ENCODE data around the gene B3GAT2. TPM values are rescaled to one million over a fixed set of nuclear protein-coding genes. Genes with fewer than 3 reads are reported as not detected.

The B3GAT2 gene
- total RNA-seq, 1 donor from 2014 or later: 0.08 TPM

DNA sequence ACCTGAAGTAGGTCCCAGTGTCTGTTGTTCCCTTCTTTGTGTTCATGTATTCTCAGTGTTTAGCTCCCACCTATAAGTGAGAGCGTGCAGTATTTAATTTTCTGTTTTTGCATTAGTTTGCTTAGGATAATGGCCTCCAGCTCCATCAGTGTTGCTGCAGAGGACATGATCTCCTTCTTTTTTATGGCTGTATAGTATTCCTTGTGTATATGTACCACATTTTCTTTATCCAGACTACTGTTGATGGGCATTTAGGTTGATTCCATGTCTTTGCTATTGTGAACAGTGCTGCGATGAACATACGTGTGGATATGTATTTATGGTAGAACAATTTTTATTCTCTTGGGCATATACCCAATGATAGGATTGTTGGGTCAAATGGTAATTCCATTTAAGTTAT, 125.4 kb downstream of the B3GAT2 start:
- H3K4me1 Mint-ChIP-seq (ENCODE audit: unreplicated experiment): no peaks in the 10 kb centered on the region
- no peaks in the 10 kb centered on the region for H3K9me3 Mint-ChIP-seq (ENCODE audit: unreplicated experiment)
- no peak for DNase-seq (ENCODE audit: low spot score)
- H3K27ac Mint-ChIP-seq (ENCODE audit: unreplicated experiment): no peak overlapping the region
- no peaks in the 10 kb centered on the region for H3K36me3 Mint-ChIP-seq (ENCODE audit: low read depth, unreplicated experiment)
- no peak overlapping the region for H3K4me3 Mint-ChIP-seq (ENCODE audit: unreplicated experiment)
- no peaks in the 10 kb centered on the region for H3K27me3 Mint-ChIP-seq (ENCODE audit: unreplicated experiment)
- TF ChIP-seq, protein P1, sequence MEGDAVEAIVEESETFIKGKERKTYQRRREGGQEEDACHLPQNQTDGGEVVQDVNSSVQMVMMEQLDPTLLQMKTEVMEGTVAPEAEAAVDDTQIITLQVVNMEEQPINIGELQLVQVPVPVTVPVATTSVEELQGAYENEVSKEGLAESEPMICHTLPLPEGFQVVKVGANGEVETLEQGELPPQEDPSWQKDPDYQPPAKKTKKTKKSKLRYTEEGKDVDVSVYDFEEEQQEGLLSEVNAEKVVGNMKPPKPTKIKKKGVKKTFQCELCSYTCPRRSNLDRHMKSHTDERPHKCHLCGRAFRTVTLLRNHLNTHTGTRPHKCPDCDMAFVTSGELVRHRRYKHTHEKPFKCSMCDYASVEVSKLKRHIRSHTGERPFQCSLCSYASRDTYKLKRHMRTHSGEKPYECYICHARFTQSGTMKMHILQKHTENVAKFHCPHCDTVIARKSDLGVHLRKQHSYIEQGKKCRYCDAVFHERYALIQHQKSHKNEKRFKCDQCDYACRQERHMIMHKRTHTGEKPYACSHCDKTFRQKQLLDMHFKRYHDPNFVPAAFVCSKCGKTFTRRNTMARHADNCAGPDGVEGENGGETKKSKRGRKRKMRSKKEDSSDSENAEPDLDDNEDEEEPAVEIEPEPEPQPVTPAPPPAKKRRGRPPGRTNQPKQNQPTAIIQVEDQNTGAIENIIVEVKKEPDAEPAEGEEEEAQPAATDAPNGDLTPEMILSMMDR (IDR thresholded peaks at IDR 0.05; ENCODE audit: unreplicated experiment): no peak

DNA sequence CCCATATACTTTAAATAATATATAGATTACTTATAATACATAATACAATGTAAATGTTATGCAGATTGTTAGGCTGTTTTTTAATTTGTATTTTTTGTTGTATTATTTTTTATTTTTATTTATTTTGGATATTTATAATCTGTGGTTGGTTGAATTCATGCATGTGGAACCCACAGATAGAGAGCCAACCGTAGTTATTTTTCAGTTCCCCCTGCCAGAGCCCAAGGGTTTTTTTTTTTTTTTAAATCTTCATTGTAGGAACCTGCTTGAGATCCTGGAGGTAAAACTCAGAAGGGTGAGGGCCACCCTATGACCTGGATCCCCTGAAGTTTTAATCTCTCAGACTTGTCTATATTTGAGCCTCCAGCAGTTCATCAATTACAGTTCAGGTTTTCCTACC, 133.2 kb downstream of the B3GAT2 start:
- Mint-ChIP-seq H3K9me3 (ENCODE audit: unreplicated experiment) (no peaks in the 10 kb centered on the region), H3K27me3 (ENCODE audit: unreplicated experiment) (no peaks in the 10 kb centered on the region), H3K4me3 (ENCODE audit: unreplicated experiment) (no peak overlapping the region), H3K27ac (ENCODE audit: unreplicated experiment) (no peak overlapping the region), H3K36me3 (ENCODE audit: low read depth, unreplicated experiment) (peaks cover 5% of the 10 kb centered on the region), H3K4me1 (ENCODE audit: unreplicated experiment) (peaks cover under 1% of the 10 kb centered on the region)
- TF ChIP-seq, protein P1 (IDR thresholded peaks at IDR 0.05; ENCODE audit: unreplicated experiment): no peak
- no peak for DNase-seq (ENCODE audit: low spot score)

DNA sequence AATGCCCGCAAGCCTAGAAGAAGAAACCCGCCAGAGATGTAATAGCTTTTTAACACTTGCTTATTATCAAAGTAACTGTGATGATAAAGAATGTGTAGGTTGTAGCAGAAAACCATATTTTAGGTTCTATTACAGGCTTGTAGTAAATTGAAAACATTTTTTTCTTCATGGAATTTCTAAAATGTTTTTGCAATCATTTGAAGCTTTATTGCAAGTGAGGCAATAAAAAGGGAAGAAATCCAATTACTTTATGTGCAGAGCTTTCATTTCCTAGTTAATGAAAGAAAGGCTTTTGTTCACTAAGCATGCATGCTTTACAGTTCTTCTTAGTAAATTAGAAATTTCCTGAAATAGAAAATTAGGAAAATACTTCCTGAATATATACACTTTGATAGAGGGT, 135.1 kb downstream of the B3GAT2 start:
- Mint-ChIP-seq H3K4me1 (ENCODE audit: unreplicated experiment) (peaks cover 3% of the 10 kb centered on the region), H3K9me3 (ENCODE audit: unreplicated experiment) (no peaks in the 10 kb centered on the region), H3K27me3 (ENCODE audit: unreplicated experiment) (no peaks in the 10 kb centered on the region), H3K36me3 (ENCODE audit: low read depth, unreplicated experiment) (peaks cover 5% of the 10 kb centered on the region), H3K4me3 (ENCODE audit: unreplicated experiment) (no peak overlapping the region), H3K27ac (ENCODE audit: unreplicated experiment) (no peak overlapping the region)
- DNase-seq (ENCODE audit: low spot score): no peak
- TF ChIP-seq, protein P1 (IDR thresholded peaks at IDR 0.05; ENCODE audit: unreplicated experiment): no peak

DNA sequence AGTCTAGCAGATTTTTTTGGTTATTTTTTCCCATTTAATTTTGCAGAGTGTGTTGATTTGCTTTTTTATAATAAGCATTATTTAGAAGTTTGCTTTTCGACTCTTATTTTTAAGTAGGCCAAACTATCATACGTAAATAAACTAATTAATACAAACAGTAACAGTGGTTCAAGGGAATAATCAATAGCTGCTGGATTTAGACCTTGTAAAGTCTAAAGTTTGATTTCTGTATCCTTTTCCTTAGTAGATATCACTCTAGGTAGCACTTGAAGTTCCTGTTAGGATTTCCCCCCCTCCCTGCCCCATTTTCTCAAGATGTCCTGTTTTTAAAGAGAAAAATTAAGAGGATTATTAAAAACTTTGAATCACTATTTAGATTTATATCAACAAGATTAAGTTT, 136.1 kb downstream of the B3GAT2 start:
- no peak for DNase-seq (ENCODE audit: low spot score)
- TF ChIP-seq, protein P1 (IDR thresholded peaks at IDR 0.05; ENCODE audit: unreplicated experiment): no peak
- H3K9me3 Mint-ChIP-seq (ENCODE audit: unreplicated experiment): no peaks in the 10 kb centered on the region
- no peak overlapping the region for H3K27ac Mint-ChIP-seq (ENCODE audit: unreplicated experiment)
- H3K36me3 Mint-ChIP-seq (ENCODE audit: low read depth, unreplicated experiment): peaks cover 5% of the 10 kb centered on the region
- peaks cover 3% of the 10 kb centered on the region for H3K4me1 Mint-ChIP-seq (ENCODE audit: unreplicated experiment)
- no peaks in the 10 kb centered on the region for H3K27me3 Mint-ChIP-seq (ENCODE audit: unreplicated experiment)
- H3K4me3 Mint-ChIP-seq (ENCODE audit: unreplicated experiment): no peak overlapping the region

DNA sequence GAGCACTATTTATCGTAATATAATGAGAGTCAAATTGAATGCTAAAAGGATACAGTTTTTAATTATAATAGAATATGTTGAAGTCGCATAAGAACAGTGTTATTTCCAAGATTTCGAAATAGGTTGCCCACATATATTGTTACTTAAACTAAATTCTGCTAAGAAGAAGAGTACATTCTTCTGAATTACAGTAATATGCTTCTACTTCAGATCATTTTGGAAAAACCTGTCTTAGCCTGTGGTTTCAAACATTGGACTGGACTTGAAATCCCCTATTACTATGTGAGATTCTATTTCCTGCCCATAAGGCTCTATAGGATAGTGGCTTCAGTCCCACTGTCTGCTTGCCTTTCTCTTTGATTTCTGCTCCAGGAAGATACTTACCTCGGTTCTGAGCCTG, 137.2 kb downstream of the B3GAT2 start:
- peaks cover 5% of the 10 kb centered on the region for H3K36me3 Mint-ChIP-seq (ENCODE audit: low read depth, unreplicated experiment)
- H3K9me3 Mint-ChIP-seq (ENCODE audit: unreplicated experiment): no peaks in the 10 kb centered on the region
- no peak for DNase-seq (ENCODE audit: low spot score)
- H3K27ac Mint-ChIP-seq (ENCODE audit: unreplicated experiment): no peak overlapping the region
- H3K27me3 Mint-ChIP-seq (ENCODE audit: unreplicated experiment): no peaks in the 10 kb centered on the region
- TF ChIP-seq, protein P1 (IDR thresholded peaks at IDR 0.05; ENCODE audit: unreplicated experiment): no peak
- H3K4me1 Mint-ChIP-seq (ENCODE audit: unreplicated experiment): peaks cover 3% of the 10 kb centered on the region
- no peak overlapping the region for H3K4me3 Mint-ChIP-seq (ENCODE audit: unreplicated experiment)
